Lung (tissue), 12 donors: ENCODE results near the gene NOSTRIN. TPM values are rescaled to one million over a fixed set of nuclear protein-coding genes. Genes with fewer than 3 reads are reported as not detected.
"Not testable (repeated sequence)": the region's sequence is repeated elsewhere in the genome, so short reads cannot be mapped to it uniquely, and the experiment has no call there.

Experiments
- ATAC-seq: fragments of 200-7000 bp; cut with Tn5 transposase; one replicate; pipeline ENCODE4 v1.9.1; 2020; ENCODE audit warnings: moderate number of reproducible peaks; ENCODE audit not compliant: insufficient read depth, low FRiP score
- DNase-seq, 3 donors: peaks; one replicate each; pipeline ENCODE4 v3.0.0-alpha.2; 2013 to 2017
- H3K27ac ChIP-seq, 2 donors: one replicate each; pipeline ENCODE4 v1.5.1; 2013; ENCODE audit warnings: mild to moderate bottlenecking in 2 of 2, moderate library complexity in 2 of 2, control low read depth in 1 of 2, inconsistent platforms in 1 of 2, low read depth in 1 of 2, low read length in 1 of 2
- H3K27me3 ChIP-seq, 3 donors: one replicate each; pipeline ENCODE4 v1.5.1; 2013; ENCODE audit warnings: low read length in 2 of 3; ENCODE audit not compliant: control insufficient read depth in 3 of 3, insufficient read depth in 3 of 3
- H3K36me3 ChIP-seq, 4 donors: one replicate each; pipeline ENCODE4 v1.5.1; 2013; ENCODE audit warnings: low read length in 4 of 4, mild to moderate bottlenecking in 1 of 4, moderate library complexity in 1 of 4; ENCODE audit not compliant: control insufficient read depth in 4 of 4, insufficient read depth in 4 of 4
- H3K4me1 ChIP-seq, 5 donors: one replicate each; pipeline ENCODE4 v1.5.1; 2013; ENCODE audit warnings: low read length in 5 of 5, mild to moderate bottlenecking in 2 of 5, moderate library complexity in 1 of 5; ENCODE audit not compliant: control insufficient read depth in 5 of 5, insufficient read depth in 5 of 5
- H3K4me3 ChIP-seq: one replicate; pipeline ENCODE4 v1.5.1; 2013; ENCODE audit warnings: mild to moderate bottlenecking, control low read depth, moderate library complexity
- H3K9ac ChIP-seq, 2 donors: one replicate each; pipeline ENCODE4 v1.5.1; 2013; ENCODE audit warnings: low read length in 2 of 2, control low read depth in 1 of 2; ENCODE audit not compliant: insufficient read depth in 1 of 2
- H3K9me3 ChIP-seq, 4 donors: one replicate each; pipeline ENCODE4 v1.5.1; 2013; ENCODE audit warnings: low read length in 3 of 4, mild to moderate bottlenecking in 1 of 4, moderate library complexity in 1 of 4; ENCODE audit not compliant: control insufficient read depth in 4 of 4, insufficient read depth in 3 of 4
- CTCF ChIP-seq: IDR thresholded peaks from 2 replicates; pipeline ENCODE4 v1.5.1; 2012; ENCODE audit warnings: mild to moderate bottlenecking; ENCODE audit errors: control extremely low read depth, extremely low read depth
- WGBS, 2 donors: extraction: QIAGEN DNeasy Blood & Tissue Kit; methylation state at CpG; one replicate each; pipeline ENCODE4 v1.1.7; 2013; 5-methylcytosine and 5-hydroxymethylcytosine counted together
- polyA plus RNA-seq, 2 donors: library from polyadenylated mRNA; stranded (reverse); fragments of 200-250 nt; gene quantifications; one replicate each; pipeline ENCODE4 v1.2.1, GENCODE V29; 2013
- total RNA-seq, 2 donors: library from RNA; depleted of rRNA in 1 of 2; stranded (reverse); fragments of >200 nt in 1 of 2; gene quantifications; one replicate each; pipeline ENCODE4 v1.2.1, GENCODE V29; 2014 to 2021
- donor health status: control.
- donor health status: control.
- donor health status: Bipolar disorder and iron deficiency.
- donor health status: healthy.
- donor health status: DM: yes; HTN: yes; CAD: no.

NOSTRIN gene
- total and polyA plus RNA-seq, 4 donors: 15.5 to 57.5 (median 33.7) TPM

- no peak for TF ChIP-seq CTCF
Observed at GRCh38 chr2:168767258-168767657, 35.2 kb upstream of the NOSTRIN start.

GRCh38 chr2:168768357-168768756 lies 34.1 kb upstream of the NOSTRIN start:
- not testable (repeated sequence) for H3K36me3 ChIP-seq, ATAC-seq, H3K9me3 ChIP-seq, H3K27me3 ChIP-seq, H3K4me3 ChIP-seq, H3K4me1 ChIP-seq, H3K9ac ChIP-seq, DNase-seq, H3K27ac ChIP-seq
- 93 to 97% methylated on average over 6 of the region's 6 CpGs for WGBS, 2 donors

More at GRCh38 chr2:168767258-168767657, 35.2 kb upstream of the NOSTRIN start:
- H3K27ac ChIP-seq: no peak overlapping the region
- H3K36me3 ChIP-seq: peaks cover 2 to 5% (median 3%) of the 10 kb centered on the region in 4 donors
- no peak overlapping the region for H3K9ac ChIP-seq
- ATAC-seq: no peak
- 66 to 86% methylated on average over 1 of the region's 1 CpG for WGBS, 2 donors
- H3K9me3 ChIP-seq: no peaks in the 10 kb centered on the region
- H3K4me1 ChIP-seq: peaks cover 0 to 6% (median 0%) of the 10 kb centered on the region in 5 donors
- H3K27me3 ChIP-seq: no peaks in the 10 kb centered on the region
- H3K4me3 ChIP-seq: no peak overlapping the region
- no peak for DNase-seq

- H3K9me3 ChIP-seq: no peaks in the 10 kb centered on the region
- peaks cover 2 to 5% (median 3%) of the 10 kb centered on the region in 4 donors for H3K36me3 ChIP-seq
- no peak overlapping the region for H3K9ac ChIP-seq
- DNase-seq: peak in 2 of 3 donors; percentile 11 to 31
- no peak overlapping the region for H3K4me3 ChIP-seq
- peaks cover 0 to 9% (median 1%) of the 10 kb centered on the region in 5 donors for H3K4me1 ChIP-seq
- no peak overlapping the region for H3K27ac ChIP-seq
- no peaks in the 10 kb centered on the region for H3K27me3 ChIP-seq
- no peak for TF ChIP-seq CTCF
- ATAC-seq: no peak
- 80 to 82% methylated on average over 2 of the region's 2 CpGs for WGBS, 2 donors
Observed at GRCh38 chr2:168770796-168771195, 31.6 kb upstream of the NOSTRIN start.

- Histone ChIP-seq H3K4me3 (no peak overlapping the region), H3K36me3 (peaks cover 0 to 5% (median 2%) of the 10 kb centered on the region in 4 donors), H3K9ac (no peak overlapping the region), H3K9me3 (peaks cover 0 to 2% (median 0%) of the 10 kb centered on the region in 4 donors), H3K4me1 (peaks cover 0 to 9% (median 1%) of the 10 kb centered on the region in 5 donors), H3K27me3 (no peaks in the 10 kb centered on the region), H3K27ac (no peak overlapping the region)
- no peak for DNase-seq
- no peak for TF ChIP-seq CTCF
- ATAC-seq: no peak
- 91 to 97% methylated on average over 1 of the region's 1 CpG for WGBS, 2 donors
Observed at GRCh38 chr2:168772704-168773103, 29.7 kb upstream of the NOSTRIN start.
